SK-N-MC (cell line): ENCODE data around the gene DCTN2.

Experiments
- EZH2 ChIP-seq: fragments of 200-600 bp; sonication (generic); IDR thresholded peaks from one replicate; pipeline ENCODE4 v1.6.1; 2017; ENCODE audit warnings: antibody characterized with exemption
- FOXP2 ChIP-seq: optimal IDR thresholded peaks from 2 replicates; pipeline ENCODE3; 2011; ENCODE audit warnings: mild to moderate bottlenecking, moderate library complexity; ENCODE audit not compliant: insufficient read depth; ENCODE audit errors: extremely low read length, control extremely low read depth
- POLR2AphosphoS5 ChIP-seq: IDR thresholded peaks from 2 replicates; pipeline ENCODE4 v1.6.1; 2012; ENCODE audit warnings: mild to moderate bottlenecking, low read depth, low read length, borderline replicate concordance

- no peak for TF ChIP-seq POLR2AphosphoS5
- TF ChIP-seq EZH2 = no peak
- TF ChIP-seq FOXP2 = no peak
Observed at GRCh38 chr12:57534250-57534649, 12.7 kb downstream of the DCTN2 start.
